ENCODE measurements around the gene FHOD1. TPM values are rescaled to one million over a fixed set of nuclear protein-coding genes. Genes with fewer than 3 reads are reported as not detected.

FHOD1 gene
- total and polyA plus RNA-seq, 2 of the 4 experiments (the other 2 are of a cell fraction): 13.8 to 64.0 TPM

- Histone ChIP-seq H3K4ac (ENCODE audit: low read depth, low read length) (0 out of 2 replicates have a peak overlapping the region, but pooled peaks have one; percentile 58), H3K4me3 (ENCODE audit: insufficient read depth, low read depth, low read length) (no peak overlapping the region), H2AFZ (replicated peaks; ENCODE audit: low read length, poor library complexity) (no peak overlapping the region), H3K27ac (ENCODE audit: insufficient read depth, low read length) (no peak overlapping the region), H2BK120ac (ENCODE audit: low read depth, low read length) (peak overlapping the region; percentile 39; the same call in 1 of the 2 replicates), H2BK5ac (ENCODE audit: low read depth, low read length, poor library complexity, severe bottlenecking) (no peak overlapping the region), H3K36me3 (ENCODE audit: control insufficient read depth, insufficient read depth, low read length) (0 out of 2 replicates have a peak, but pooled peaks cover 3% of the 10 kb centered on the region), H3K9me3 (ENCODE audit: control insufficient read depth, insufficient read depth, low read length) (no peaks in the 10 kb centered on the region), H3K79me1 (ENCODE audit: low read depth in 1 of 2, low read length in 2 of 2) (peaks cover 11 to 32% of the 10 kb centered on the region in 2 experiments; a peak in 3 of 4 replicates), H4K5ac (ENCODE audit: low read depth, low read length) (peak overlapping the region; percentile 62; the same call in 1 of the 2 replicates), H4K20me1 (ENCODE audit: insufficient read depth, low read length) (0 out of 2 replicates have a peak, but pooled peaks cover 4% of the 10 kb centered on the region), H3K4me1 (ENCODE audit: control insufficient read depth, insufficient read depth, low read length) (peaks cover 26% of the 10 kb centered on the region), H2BK15ac (ENCODE audit: low read depth, low read length) (no peak overlapping the region; the same call in 2 of the 3 replicates), H3K9ac (ENCODE audit: low read depth, low read length) (no peak overlapping the region), H2AK9ac (replicated peaks; ENCODE audit: low read depth, low read length, poor library complexity) (peak overlapping the region; percentile 94), H3K4me2 (ENCODE audit: low read depth, low read length) (no peak overlapping the region), H3K18ac (ENCODE audit: low read depth, low read length) (no peak overlapping the region), H3K14ac (replicated peaks; ENCODE audit: low read depth, low read length) (no peak overlapping the region), H4K91ac (ENCODE audit: insufficient read depth, low read depth, low read length) (no peak overlapping the region), H2AK5ac (ENCODE audit: low read depth, low read length) (peak overlapping the region; percentile 95; the same call in 1 of the 2 replicates), H3K27me3 (ENCODE audit: control insufficient read depth, insufficient read depth, low read length) (no peaks in the 10 kb centered on the region), H3K9me1 (ENCODE audit: insufficient read depth, low read length) (peaks cover 29% of the 10 kb centered on the region), H3K56ac (ENCODE audit: extremely low read depth, insufficient read depth, low read length) (no peak overlapping the region), H4K8ac (ENCODE audit: low read depth in 2 of 2, low read length in 2 of 2) (peak overlapping the region in 1 of 2 experiments; percentile 72; a peak in 1 of 4 replicates), H3K23ac (ENCODE audit: low read depth, low read length) (no peak overlapping the region), H2BK20ac (ENCODE audit: low read depth, low read length) (0 out of 2 replicates have a peak overlapping the region, but pooled peaks have one; percentile 1)
- BruUV-seq (replicated peaks): no TSS peak
- no peak for ATAC-seq (ENCODE audit: low read depth)
- dilution Hi-C loops (cut with HindIII; ENCODE audit: low sequenced_read_pairs, unreplicated experiment): no loop called here
- 93% methylated on average over 3 of the region's 15 CpGs; no CpG with 5 or more reads in 1 of the 2 experiments for WGBS, 2 experiments (ENCODE audit: extremely low coverage in 2 of 2, insufficient read length in 1 of 2)
- in situ Hi-C loops (cut with MboI; ENCODE audit: low sequenced_read_pairs): no loop called here
- CTCF ChIA-PET: no interaction called here
- POLR2A ChIA-PET (ENCODE audit: unreplicated experiment): no interaction called here
- intact Hi-C loops (cut with micrococcal nuclease): no loop called here
- DNase-seq: no peak
- TF ChIP-seq BHLHE40 (IDR thresholded peaks at IDR 0.05; ENCODE audit: low read depth, low read length) (no peak), CHD1 (IDR thresholded peaks at IDR 0.05; ENCODE audit: low read depth, low read length) (no peak), FOS (IDR thresholded peaks at IDR 0.05; ENCODE audit: low read depth, low read length) (no peak), NFE2L2 (IDR thresholded peaks at IDR 0.05; ENCODE audit: low read depth, low read length) (no peak), MXI1 (IDR thresholded peaks at IDR 0.05; ENCODE audit: borderline replicate concordance, low read depth, low read length) (no peak), ELK1 (IDR thresholded peaks at IDR 0.05; ENCODE audit: borderline replicate concordance, low read depth, low read length) (no peak), RAD21 (IDR thresholded peaks at IDR 0.05; ENCODE audit: low read length) (no peak), SMC3 (IDR thresholded peaks at IDR 0.05; ENCODE audit: low read depth, low read length) (no peak), CEBPB (IDR thresholded peaks at IDR 0.05; ENCODE audit: low read depth, low read length) (no peak), POLR2A (IDR thresholded peaks at IDR 0.05; ENCODE audit: low read depth, low read length) (no peak), MAFK (IDR thresholded peaks at IDR 0.05; ENCODE audit: low read depth, low read length) (no peak), RFX5 (IDR thresholded peaks at IDR 0.05; ENCODE audit: low read depth, low read length) (no peak), RCOR1 (IDR thresholded peaks at IDR 0.05; ENCODE audit: insufficient replicate concordance, low read length) (no peak), MAZ (IDR thresholded peaks at IDR 0.05; ENCODE audit: borderline replicate concordance, low read depth, low read length) (no peak)
- TF ChIP-seq, protein P1, sequence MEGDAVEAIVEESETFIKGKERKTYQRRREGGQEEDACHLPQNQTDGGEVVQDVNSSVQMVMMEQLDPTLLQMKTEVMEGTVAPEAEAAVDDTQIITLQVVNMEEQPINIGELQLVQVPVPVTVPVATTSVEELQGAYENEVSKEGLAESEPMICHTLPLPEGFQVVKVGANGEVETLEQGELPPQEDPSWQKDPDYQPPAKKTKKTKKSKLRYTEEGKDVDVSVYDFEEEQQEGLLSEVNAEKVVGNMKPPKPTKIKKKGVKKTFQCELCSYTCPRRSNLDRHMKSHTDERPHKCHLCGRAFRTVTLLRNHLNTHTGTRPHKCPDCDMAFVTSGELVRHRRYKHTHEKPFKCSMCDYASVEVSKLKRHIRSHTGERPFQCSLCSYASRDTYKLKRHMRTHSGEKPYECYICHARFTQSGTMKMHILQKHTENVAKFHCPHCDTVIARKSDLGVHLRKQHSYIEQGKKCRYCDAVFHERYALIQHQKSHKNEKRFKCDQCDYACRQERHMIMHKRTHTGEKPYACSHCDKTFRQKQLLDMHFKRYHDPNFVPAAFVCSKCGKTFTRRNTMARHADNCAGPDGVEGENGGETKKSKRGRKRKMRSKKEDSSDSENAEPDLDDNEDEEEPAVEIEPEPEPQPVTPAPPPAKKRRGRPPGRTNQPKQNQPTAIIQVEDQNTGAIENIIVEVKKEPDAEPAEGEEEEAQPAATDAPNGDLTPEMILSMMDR (conservative IDR thresholded peaks at IDR 0.05; ENCODE audit: low read depth, low read length): no peak
These were observed 33.1 kb upstream of the FHOD1 start for GRCh38 chr16:67280090-67281015.
